HCT116 (cell line): Measurements from ENCODE around the gene OPALIN. TPM values are rescaled to one million over a fixed set of nuclear protein-coding genes. Genes with fewer than 3 reads are reported as not detected.

Source experiments
- ATAC-seq: fragments of 200-7000 bp; cut with Tn5 transposase; 2 replicates; pipeline ENCODE4 v1.9.1; 2020; ENCODE audit warnings: mild to moderate bottlenecking, moderate library complexity
- BruUV-seq: library from RNA; stranded (reverse); fragments of 400-500 nt; replicated peaks from 2 replicates; lab custom pipeline; 2021; lab: Mats Ljungman, UMichigan
- CTCF ChIA-PET: fragments of 300-600 bp; sonication (Branson Sonifier 250); formaldehyde crosslinking; loops from one replicate; lab custom pipeline; 2021; ENCODE audit warnings: antibody characterized with exemption; lab: Charles Lee
- POLR2A ChIA-PET: fragments of 300-600, 350-600 bp; sonication (Branson Sonifier 250); formaldehyde crosslinking; loops from one replicate; lab custom pipeline; 2021; ENCODE audit warnings: antibody characterized with exemption; lab: Charles Lee
- RAD21 ChIA-PET, 2 experiments: fragments of 300-600 bp; sonication (Branson Sonifier 250); formaldehyde crosslinking; loops; one replicate each; lab custom pipeline; 2023; ENCODE audit warnings: low total read pairs in 2 of 2; ENCODE audit not compliant: uncharacterized antibody in 2 of 2, unreplicated experiment in 2 of 2, low non-redundant PET in 1 of 2; lab: Charles Lee
- DNase-seq: peaks from one replicate; pipeline ENCODE4 v3.0.0-alpha.2; 2010; ENCODE audit warnings: low read depth, low spot score
- H2AFZ ChIP-seq: fragments of 200-600 bp; shearing (Covaris generic), sonication (generic); 2 replicates; pipeline ENCODE4 v1.6.1; 2017; ENCODE audit warnings: low read depth, mixed run types, mixed read lengths, antibody characterized with exemption, low read length; ENCODE audit not compliant: poor library complexity, severe bottlenecking
- H3K27ac ChIP-seq: 2 replicates; pipeline ENCODE4 v1.5.1; 2012; ENCODE audit warnings: low read depth, low read length
- H3K27me3 ChIP-seq: fragments of 200-600 bp; sonication (generic); 2 replicates; pipeline ENCODE4 v1.6.1; 2016; ENCODE audit warnings: mixed run types, low read length, mixed read lengths; ENCODE audit not compliant: insufficient read depth
- H3K36me3 ChIP-seq, 2 experiments: fragments of 200-500 bp in 1 of 2; fragments of 200-600 bp in 1 of 2; sonication (Bioruptor generic) in 1 of 2; sonication (generic) in 1 of 2; 2 replicates each; pipeline versions ENCODE4 v1.5.1 to v1.6.1; 2014 to 2016; ENCODE audit warnings: low read length in 2 of 2, inconsistent platforms in 1 of 2, mixed read lengths in 1 of 2, mixed run types in 1 of 2; ENCODE audit not compliant: insufficient read depth in 2 of 2, control insufficient read depth in 1 of 2
- H3K4me1 ChIP-seq, 2 experiments: fragments of 200-600 bp in 1 of 2; sonication (generic) in 1 of 2; 2 replicates each; pipeline versions ENCODE4 v1.5.1 to v1.6.1; 2012 to 2017; ENCODE audit warnings: low read length in 2 of 2, inconsistent platforms in 1 of 2, mild to moderate bottlenecking in 1 of 2, mixed read lengths in 1 of 2, mixed run types in 1 of 2, moderate library complexity in 1 of 2; ENCODE audit not compliant: insufficient read depth in 2 of 2, control insufficient read depth in 1 of 2
- H3K4me2 ChIP-seq: fragments of 200-600 bp; sonication (generic); 2 replicates; pipeline ENCODE4 v1.6.1; 2017; ENCODE audit warnings: mixed run types, low read length, mixed read lengths
- H3K4me3 ChIP-seq, 2 experiments: fragments of 200-600 bp in 1 of 2; sonication (generic) in 1 of 2; replicated peaks in 1 of 2; 2 replicates each; pipeline ENCODE4 v1.5.1; 2011 to 2016; ENCODE audit warnings: low read length in 2 of 2, control low read depth in 1 of 2, low read depth in 1 of 2, mild to moderate bottlenecking in 1 of 2, mixed read lengths in 1 of 2, mixed run types in 1 of 2
- H3K79me2 ChIP-seq: fragments of 200-600 bp; sonication (generic); 2 replicates; pipeline ENCODE4 v1.6.1; 2017; ENCODE audit warnings: mild to moderate bottlenecking, mixed run types, low read length, moderate library complexity, mixed read lengths; ENCODE audit not compliant: insufficient read depth
- H3K9ac ChIP-seq: fragments of 200-600 bp; sonication (generic); 2 replicates; pipeline ENCODE4 v1.6.1; 2016; ENCODE audit warnings: low read length, mixed read lengths
- H3K9me2 ChIP-seq: fragments of 200-600 bp; sonication (generic), shearing (Covaris generic); 2 replicates; pipeline ENCODE4 v1.6.1; 2017; ENCODE audit warnings: mixed run types, mild to moderate bottlenecking, moderate library complexity; ENCODE audit not compliant: insufficient read depth
- H3K9me3 ChIP-seq, 2 experiments: fragments of 200-500 bp in 1 of 2; fragments of 200-600 bp in 1 of 2; sonication (Bioruptor generic) in 1 of 2; sonication (generic) in 1 of 2; 2 replicates each; pipeline ENCODE4 v1.6.1; 2014 to 2017; ENCODE audit warnings: low read length in 2 of 2, mixed read lengths in 2 of 2, inconsistent platforms in 1 of 2, low read depth in 1 of 2, mild to moderate bottlenecking in 1 of 2, mixed run types in 1 of 2, moderate library complexity in 1 of 2; ENCODE audit not compliant: control insufficient read depth in 1 of 2, insufficient read depth in 1 of 2
- H4K20me1 ChIP-seq: fragments of 200-600 bp; sonication (generic), shearing (Covaris generic); 2 replicates; pipeline ENCODE4 v1.6.1; 2017; ENCODE audit warnings: mixed run types, mild to moderate bottlenecking, moderate library complexity; ENCODE audit not compliant: insufficient read depth
- CBX3 ChIP-seq: IDR thresholded peaks from 2 replicates; pipeline ENCODE4 v1.6.1; 2012; ENCODE audit warnings: low read depth
- CEBPB ChIP-seq: IDR thresholded peaks from 2 replicates; pipeline ENCODE4 v1.6.1; 2012; ENCODE audit warnings: low read depth
- CTCF ChIP-seq, 3 experiments: fragments of 200-600 bp in 1 of 3; sonication (generic) in 1 of 3; IDR thresholded peaks in 2 of 3; conservative IDR thresholded peaks in 1 of 3; 2 replicates each; pipeline ENCODE4 v1.5.1; 2012 to 2017; ENCODE audit warnings: low read depth in 2 of 3, low read length in 2 of 3, antibody characterized with exemption in 1 of 3, borderline replicate concordance in 1 of 3, control low read depth in 1 of 3, mild to moderate bottlenecking in 1 of 3, mixed read lengths in 1 of 3, mixed run types in 1 of 3, moderate library complexity in 1 of 3; ENCODE audit not compliant: insufficient read depth in 1 of 3
- EGR1 ChIP-seq: IDR thresholded peaks from 2 replicates; pipeline ENCODE4 v1.6.1; 2012; ENCODE audit warnings: low read depth
- ELF1 ChIP-seq: IDR thresholded peaks from 2 replicates; pipeline ENCODE4 v1.6.1; 2012; ENCODE audit warnings: low read depth, borderline replicate concordance
- EZH2 ChIP-seq: fragments of 200-600 bp; sonication (generic); IDR thresholded peaks from 2 replicates; pipeline ENCODE4 v1.6.1; 2017; ENCODE audit warnings: antibody characterized with exemption, mixed run types
- EZH2phosphoT487 ChIP-seq: fragments of 200-600 bp; IDR thresholded peaks from 2 replicates; pipeline ENCODE4 v1.6.1; 2018; ENCODE audit warnings: antibody characterized with exemption, borderline replicate concordance
- FOSL1 ChIP-seq: IDR thresholded peaks from 2 replicates; pipeline ENCODE4 v1.6.1; 2012; ENCODE audit warnings: low read depth
- JUND ChIP-seq: IDR thresholded peaks from 2 replicates; pipeline ENCODE4 v1.6.1; 2012
- POLR2AphosphoS5 ChIP-seq: IDR thresholded peaks from 2 replicates; pipeline ENCODE4 v1.6.1; 2011; ENCODE audit warnings: mild to moderate bottlenecking, low read depth, low read length, moderate library complexity
- RAD21 ChIP-seq: IDR thresholded peaks from 2 replicates; pipeline ENCODE4 v1.6.1; 2012; ENCODE audit warnings: low read depth, mild to moderate bottlenecking
- SIN3A ChIP-seq: IDR thresholded peaks from 2 replicates; pipeline ENCODE4 v1.6.1; 2012; ENCODE audit warnings: low read depth
- SP1 ChIP-seq: IDR thresholded peaks from 2 replicates; pipeline ENCODE4 v1.6.1; 2012; ENCODE audit warnings: low read depth
- SRF ChIP-seq: IDR thresholded peaks from 2 replicates; pipeline ENCODE4 v1.6.1; 2012; ENCODE audit warnings: low read depth
- TCF7L2 ChIP-seq: IDR thresholded peaks from 2 replicates; pipeline ENCODE4 v1.7.0; 2011; ENCODE audit warnings: borderline replicate concordance, inconsistent platforms; ENCODE audit not compliant: insufficient read depth, insufficient read length; ENCODE audit errors: extremely low read depth
- YY1 ChIP-seq: IDR thresholded peaks from 2 replicates; pipeline ENCODE4 v1.6.1; 2011; ENCODE audit warnings: low read length, low read depth, moderate library complexity, mild to moderate bottlenecking; ENCODE audit not compliant: insufficient replicate concordance; ENCODE audit errors: extremely low read depth
- ZBTB33 ChIP-seq: IDR thresholded peaks from 2 replicates; pipeline ENCODE4 v1.6.1; 2011; ENCODE audit warnings: mild to moderate bottlenecking, low read length, moderate library complexity; ENCODE audit not compliant: insufficient replicate concordance; ENCODE audit errors: extremely low read depth
- ZNF274 ChIP-seq: fragments of 200-500 bp; sonication (Bioruptor generic); IDR thresholded peaks from 2 replicates; pipeline ENCODE4 v1.6.1; 2014; ENCODE audit warnings: mild to moderate bottlenecking, low read depth, low read length, inconsistent platforms
- intact Hi-C: fragments of 100-400 bp; cut with micrococcal nuclease; formaldehyde crosslinking; loops from 2 replicates; pipeline ENCODE4 v1.10.0; 2022
- total RNA-seq: library from RNA; stranded (reverse); gene quantifications from one replicate; pipeline ENCODE4 v1.2.1, GENCODE V29; 2021; ENCODE audit not compliant: unreplicated experiment
- TF ChIP-seq, protein P1 (sequence below): IDR thresholded peaks from 2 replicates; pipeline ENCODE4 v1.6.1; 2012

OPALIN gene
- total RNA-seq, 1 experiment from 2014 or later = not detected

DNA sequence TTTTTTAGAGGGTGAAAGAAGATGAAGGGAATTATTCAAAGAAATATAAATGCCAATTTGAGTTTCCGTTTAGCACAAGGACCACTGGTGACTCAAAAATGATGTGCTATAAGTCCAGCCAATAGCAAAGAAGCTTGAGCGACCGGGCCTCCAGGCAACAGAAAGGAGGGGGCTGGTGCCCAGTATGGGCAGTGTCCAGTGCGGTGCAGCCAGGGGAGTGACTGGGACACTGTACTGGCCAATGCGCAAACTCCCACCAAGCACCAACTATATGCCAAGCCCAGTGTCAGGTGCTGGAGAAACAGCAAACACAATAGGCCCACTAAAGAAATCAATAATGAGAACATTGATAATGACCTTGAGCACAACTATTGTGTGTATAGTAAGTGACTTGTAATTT lies 10.2 kb upstream of the OPALIN start:
- intact Hi-C loops = no loop called here
- Histone ChIP-seq H3K4me1 (peaks cover 0 to 12% of the 10 kb centered on the region in 2 experiments; a peak in 2 of 4 replicates), H3K9me2 (no peaks in the 10 kb centered on the region), H2AFZ (no peak overlapping the region), H3K9ac (no peak overlapping the region), H3K4me3 (no peak overlapping the region), H3K79me2 (no peaks in the 10 kb centered on the region)
- no TSS peak for BruUV-seq
- POLR2A ChIA-PET = no interaction called here
- TF ChIP-seq RAD21 = no peak
- no peak for TF ChIP-seq EZH2
- no peak for TF ChIP-seq CTCF (IDR thresholded peaks at IDR 0.05 in 2 of 3, conservative IDR thresholded peaks at IDR 0.05 in 1 of 3; ENCODE audit: borderline replicate concordance in 1 of 3, insufficient read depth in 1 of 3, low read depth in 2 of 3, low read length in 2 of 3)
- no peak for TF ChIP-seq JUND
- no peak for TF ChIP-seq EGR1
- TF ChIP-seq SRF = no peak
- no peak for TF ChIP-seq CEBPB
- no peak for TF ChIP-seq SP1
- no peak for TF ChIP-seq ELF1
- TF ChIP-seq YY1 = no peak
- TF ChIP-seq ZNF274 = no peak
- TF ChIP-seq, protein P1, sequence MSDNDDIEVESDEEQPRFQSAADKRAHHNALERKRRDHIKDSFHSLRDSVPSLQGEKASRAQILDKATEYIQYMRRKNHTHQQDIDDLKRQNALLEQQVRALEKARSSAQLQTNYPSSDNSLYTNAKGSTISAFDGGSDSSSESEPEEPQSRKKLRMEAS = no peak
- TF ChIP-seq CBX3 = no peak
- no peak for TF ChIP-seq ZBTB33
- TF ChIP-seq FOSL1 = no peak
- no peak for TF ChIP-seq SIN3A
- TF ChIP-seq POLR2AphosphoS5 = no peak
- TF ChIP-seq EZH2phosphoT487 = no peak
- no peak for TF ChIP-seq TCF7L2
- TF ChIP-seq, all 23 proteins: peak for 0
- H3K27me3 ChIP-seq = no peaks in the 10 kb centered on the region
- ChIA-PET CTCF (no interaction called here), RAD21 (interaction anchor here in 1 of 2 experiments (0.7 kb wide), 1 partner anchor 748 kb away, joined by 4 read pairs; no protein-coding TSS in a partner anchor)
- H3K9me3 ChIP-seq = no peaks in the 10 kb centered on the region
- no peaks in the 10 kb centered on the region for H3K36me3 ChIP-seq
- no peak overlapping the region for H3K4me2 ChIP-seq
- DNase-seq (no peak), ATAC-seq (no peak)
- H3K27ac ChIP-seq = no peak overlapping the region
- no peaks in the 10 kb centered on the region for H4K20me1 ChIP-seq
